Uterus (tissue), 2 donors: ENCODE results near the gene SSNA1.

Source experiments
- POLR2A ChIP-seq, 2 donors: fragments of 450-650 bp; IDR thresholded peaks; one replicate each; pipeline ENCODE4 v1.6.1; 2016; ENCODE audit warnings: antibody characterized with exemption in 2 of 2, mild to moderate bottlenecking in 1 of 2, moderate library complexity in 1 of 2
- TF ChIP-seq, protein P1 (sequence below), 4 experiments: fragments of 200-600 bp in 2 of 4; fragments of 450-650 bp in 2 of 4; sonication (generic) in 2 of 4; IDR thresholded peaks; one replicate each; pipeline ENCODE4 v1.5.1; 2016 to 2019; ENCODE audit warnings: antibody characterized with exemption in 4 of 4, mild to moderate bottlenecking in 2 of 4, moderate library complexity in 1 of 4

- TF ChIP-seq, protein P1, sequence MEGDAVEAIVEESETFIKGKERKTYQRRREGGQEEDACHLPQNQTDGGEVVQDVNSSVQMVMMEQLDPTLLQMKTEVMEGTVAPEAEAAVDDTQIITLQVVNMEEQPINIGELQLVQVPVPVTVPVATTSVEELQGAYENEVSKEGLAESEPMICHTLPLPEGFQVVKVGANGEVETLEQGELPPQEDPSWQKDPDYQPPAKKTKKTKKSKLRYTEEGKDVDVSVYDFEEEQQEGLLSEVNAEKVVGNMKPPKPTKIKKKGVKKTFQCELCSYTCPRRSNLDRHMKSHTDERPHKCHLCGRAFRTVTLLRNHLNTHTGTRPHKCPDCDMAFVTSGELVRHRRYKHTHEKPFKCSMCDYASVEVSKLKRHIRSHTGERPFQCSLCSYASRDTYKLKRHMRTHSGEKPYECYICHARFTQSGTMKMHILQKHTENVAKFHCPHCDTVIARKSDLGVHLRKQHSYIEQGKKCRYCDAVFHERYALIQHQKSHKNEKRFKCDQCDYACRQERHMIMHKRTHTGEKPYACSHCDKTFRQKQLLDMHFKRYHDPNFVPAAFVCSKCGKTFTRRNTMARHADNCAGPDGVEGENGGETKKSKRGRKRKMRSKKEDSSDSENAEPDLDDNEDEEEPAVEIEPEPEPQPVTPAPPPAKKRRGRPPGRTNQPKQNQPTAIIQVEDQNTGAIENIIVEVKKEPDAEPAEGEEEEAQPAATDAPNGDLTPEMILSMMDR (IDR thresholded peaks at IDR 0.05), result no peak
- TF ChIP-seq POLR2A (IDR thresholded peaks at IDR 0.05), result no peak
These were observed 2.6 kb upstream of the SSNA1 start for GRCh38 chr9:137185921-137186320.
